GM19240 (cell line): ENCODE data around the gene GRB2.

Source experiments
- DNase-seq: peaks from one replicate; pipeline ENCODE4 v3.0.0; 2011; ENCODE audit warnings: low spot score; ENCODE audit not compliant: insufficient read length

The GRB2 gene

GRCh38 chr17:75414488-75414887 is 9.0 kb upstream of the GRB2 start:
- DNase-seq: no peak

DNA sequence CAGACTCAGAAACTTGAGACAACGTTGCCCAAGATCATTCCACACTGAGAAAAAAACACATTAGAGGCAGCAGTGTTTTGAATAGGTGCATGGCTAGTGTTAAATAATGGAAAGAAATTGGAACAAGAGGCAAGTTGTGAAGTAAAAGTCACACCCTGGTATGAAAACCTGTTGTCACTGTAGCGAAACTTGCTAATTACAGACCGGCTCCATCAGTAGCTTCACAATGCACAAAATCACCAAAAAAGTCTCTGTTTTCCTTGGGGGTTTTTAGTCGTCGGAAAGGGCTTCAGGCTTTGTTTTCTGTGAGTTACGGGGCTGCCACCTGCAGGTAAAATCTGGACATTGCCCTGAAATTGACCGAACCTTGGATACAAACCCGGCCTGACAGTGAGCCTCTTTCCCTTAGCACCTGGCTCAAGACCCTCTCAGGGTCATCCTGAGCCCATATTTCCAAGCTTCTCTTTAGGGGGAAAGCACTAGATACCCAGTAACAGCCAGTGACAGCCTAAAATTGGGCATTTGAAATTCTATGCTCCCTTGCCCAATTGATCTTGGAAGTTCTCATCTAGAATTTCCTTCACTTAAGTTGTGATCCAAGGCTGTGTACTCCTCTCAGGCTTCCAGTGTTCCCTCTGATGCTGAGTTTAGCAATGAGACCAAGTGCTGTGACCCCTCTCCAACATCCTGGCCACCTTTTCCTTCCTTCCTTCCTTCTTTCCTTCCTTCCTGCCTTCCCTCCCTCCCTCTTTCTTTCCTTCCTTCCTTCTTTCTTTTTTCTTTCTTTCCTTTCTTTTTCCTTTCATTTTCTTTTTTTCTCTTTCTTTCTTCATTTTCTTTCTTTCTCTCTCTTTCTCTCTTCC is 7.2 kb upstream of the GRB2 start:
- DNase-seq: peak; percentile 73

GRCh38 chr17:75411328-75412067 is 6.0 kb upstream of the GRB2 start:
- no peak for DNase-seq

DNA sequence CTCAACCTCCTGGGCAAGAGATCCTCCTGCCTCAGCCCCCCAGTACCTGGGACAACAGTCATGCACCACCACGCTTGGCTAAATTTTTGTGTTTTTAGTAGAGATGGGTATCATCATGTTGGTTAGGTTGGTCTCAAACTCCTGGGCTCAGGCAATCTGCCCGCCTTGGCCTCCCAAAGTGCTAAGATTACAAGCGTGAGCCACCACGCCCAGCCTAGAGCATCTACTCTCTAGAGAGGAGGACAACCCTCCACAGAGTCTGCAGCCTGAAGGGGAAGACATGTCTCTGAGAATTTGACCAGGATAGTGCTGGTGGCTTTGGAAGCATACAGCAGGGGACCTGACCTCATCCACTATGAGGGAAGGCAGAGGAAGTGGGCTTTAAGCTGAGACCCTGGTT is 4.7 kb upstream of the GRB2 start:
- DNase-seq: no peak

GRCh38 chr17:75407655-75408352 is 2.3 kb upstream of the GRB2 start:
- DNase-seq: no peak

GRCh38 chr17:75406222-75406615 is 741 bp upstream of the GRB2 start:
- no peak for DNase-seq

DNA sequence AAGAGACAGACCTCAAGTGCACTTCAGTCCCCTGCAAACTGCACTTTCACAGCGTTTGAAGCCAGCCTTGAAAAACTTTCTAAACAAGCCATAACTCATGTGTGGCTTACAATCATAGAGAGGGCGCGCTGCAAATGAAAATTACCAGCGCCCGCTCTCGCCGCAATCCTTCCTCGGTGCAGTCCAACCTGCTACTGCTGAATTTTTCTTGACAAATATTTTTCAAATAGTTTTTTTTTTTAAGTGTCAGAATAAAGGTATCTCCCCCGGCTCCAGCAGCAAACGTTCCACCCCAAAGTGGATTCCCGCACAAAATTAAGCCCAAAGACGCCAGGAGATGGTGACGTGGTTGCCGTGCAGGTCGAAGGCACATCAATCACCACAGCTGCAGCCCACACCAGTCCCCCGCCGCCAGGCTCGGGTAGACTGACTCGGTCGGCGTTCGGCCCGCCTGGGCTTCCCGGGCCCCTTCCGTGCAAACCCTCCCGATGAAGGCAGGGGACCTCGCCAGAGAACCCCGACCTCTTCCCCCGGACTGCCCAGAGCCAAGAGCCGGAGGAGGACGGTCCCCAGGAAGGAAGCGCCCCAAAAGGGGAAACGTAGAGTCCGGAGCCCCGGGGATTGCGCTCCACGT is 630 bp downstream of the GRB2 start:
- no peak for DNase-seq

DNA sequence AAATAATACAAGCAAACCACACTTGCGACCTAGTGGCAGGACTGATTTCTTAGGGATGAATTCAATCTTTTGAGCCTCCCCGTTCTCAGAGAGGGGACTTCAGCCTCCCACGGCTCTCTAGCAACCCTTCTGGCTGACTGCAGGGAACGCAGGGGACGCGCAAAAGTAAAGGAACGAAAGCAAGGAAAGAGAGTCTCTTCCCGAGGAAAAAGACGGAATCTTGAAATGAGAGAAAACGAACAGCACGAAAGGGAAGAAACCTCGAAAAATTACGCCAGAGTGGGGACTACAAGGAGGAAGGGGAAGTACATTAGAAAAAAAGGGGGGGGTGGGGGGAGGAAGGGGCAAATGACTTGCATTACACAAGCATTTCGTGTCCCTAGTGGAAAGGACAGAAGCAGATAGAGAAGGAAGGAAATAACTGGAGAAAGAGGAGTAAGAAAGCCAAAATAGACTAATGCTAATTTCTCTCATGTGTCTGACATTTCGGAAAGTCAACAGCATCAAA is 1.2 kb downstream of the GRB2 start:
- DNase-seq: no peak

GRCh38 chr17:75403131-75403530 is 2.3 kb downstream of the GRB2 start:
- no peak for DNase-seq

DNA sequence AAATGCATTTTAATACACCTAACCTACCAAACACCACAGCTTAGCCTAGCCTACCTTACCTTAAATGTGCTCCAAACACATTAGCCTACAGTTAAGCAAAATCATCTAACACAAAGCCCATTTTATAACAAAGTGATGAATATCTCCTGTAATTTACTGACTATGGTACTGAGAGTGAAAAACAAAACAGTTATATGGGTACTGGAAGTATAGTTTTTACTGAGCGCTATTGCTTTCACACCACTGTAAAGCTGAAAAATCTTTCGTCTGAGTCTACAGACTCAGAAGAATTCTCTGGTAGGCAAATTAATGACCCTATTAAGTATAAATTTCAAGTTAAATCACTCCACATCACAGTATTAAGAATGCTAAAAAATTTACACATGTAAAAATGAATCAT is 3.5 kb downstream of the GRB2 start:
- no peak for DNase-seq

GRCh38 chr17:75400326-75400939 is 5.0 kb downstream of the GRB2 start:
- no peak for DNase-seq

DNA sequence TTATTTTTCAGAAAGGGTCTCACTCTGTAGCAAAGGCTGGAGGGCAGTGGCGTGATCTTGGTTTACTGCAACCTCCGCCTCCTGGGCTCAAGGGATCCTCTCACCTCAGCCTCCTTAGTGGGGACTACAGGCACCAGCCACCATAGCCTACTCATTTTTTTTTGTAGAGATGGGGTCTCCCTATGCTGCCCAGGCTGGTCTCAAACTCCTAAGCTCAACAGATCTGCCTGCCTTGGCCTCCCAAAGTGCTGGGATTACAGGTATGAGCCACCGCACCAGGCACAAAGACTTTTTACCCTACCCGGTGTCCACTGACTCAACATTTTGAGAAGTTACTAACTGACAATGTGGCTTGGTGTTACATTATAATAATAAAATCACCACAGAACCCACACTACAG is 7.2 kb downstream of the GRB2 start:
- no peak for DNase-seq

- no peak for DNase-seq
These were observed 8.3 kb downstream of the GRB2 start for GRCh38 chr17:75397217-75397616.

DNA sequence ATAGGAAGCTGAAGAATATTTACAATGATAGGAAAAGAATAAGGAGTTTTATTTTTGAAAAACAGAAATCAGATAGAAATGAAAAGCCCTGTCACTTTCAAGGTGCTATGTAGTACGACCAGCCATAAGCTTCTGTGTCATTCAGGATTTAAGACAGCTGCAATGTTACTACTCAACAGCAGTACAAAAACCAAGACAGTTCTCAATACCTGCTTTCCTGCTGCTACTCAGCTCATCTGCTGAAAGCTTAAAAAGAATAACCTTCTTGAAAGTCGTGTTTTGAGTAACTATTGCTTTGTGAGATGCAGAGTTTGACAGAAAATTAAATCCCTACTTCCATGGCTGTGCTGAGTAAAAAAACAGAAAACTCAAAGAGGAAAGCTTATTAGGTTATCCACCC is 8.7 kb downstream of the GRB2 start:
- no peak for DNase-seq

- no peak for DNase-seq
These were observed 9.5 kb downstream of the GRB2 start for GRCh38 chr17:75396025-75396424.

DNA sequence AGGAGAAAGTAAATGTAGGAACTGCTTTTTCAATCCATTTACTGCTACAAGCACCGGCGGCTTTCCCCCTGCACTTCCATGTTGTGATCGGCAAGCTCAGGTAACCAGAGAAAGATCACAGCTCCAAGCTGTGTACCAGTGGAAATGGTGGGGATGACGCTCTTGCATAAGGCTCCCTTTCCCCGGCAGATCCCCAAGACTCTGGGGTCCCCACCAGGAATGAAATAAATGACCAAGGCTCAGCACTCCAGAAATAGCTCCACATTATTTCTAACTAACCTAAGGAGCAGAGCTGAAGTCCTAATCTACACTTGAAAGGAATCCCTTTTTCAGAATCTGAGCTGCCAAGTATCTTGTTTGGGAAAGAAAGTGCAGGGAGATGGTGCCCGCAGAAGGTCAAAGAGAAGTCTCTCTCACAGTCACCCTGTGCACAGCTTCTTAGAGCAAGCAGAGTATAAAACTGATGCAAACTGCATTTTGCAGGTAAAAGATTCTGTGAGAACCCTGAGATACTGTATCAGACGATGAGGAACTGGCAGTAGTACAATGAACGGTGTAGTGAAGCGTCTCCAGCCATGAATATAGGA is 11.1 kb downstream of the GRB2 start:
- no peak for DNase-seq

DNA sequence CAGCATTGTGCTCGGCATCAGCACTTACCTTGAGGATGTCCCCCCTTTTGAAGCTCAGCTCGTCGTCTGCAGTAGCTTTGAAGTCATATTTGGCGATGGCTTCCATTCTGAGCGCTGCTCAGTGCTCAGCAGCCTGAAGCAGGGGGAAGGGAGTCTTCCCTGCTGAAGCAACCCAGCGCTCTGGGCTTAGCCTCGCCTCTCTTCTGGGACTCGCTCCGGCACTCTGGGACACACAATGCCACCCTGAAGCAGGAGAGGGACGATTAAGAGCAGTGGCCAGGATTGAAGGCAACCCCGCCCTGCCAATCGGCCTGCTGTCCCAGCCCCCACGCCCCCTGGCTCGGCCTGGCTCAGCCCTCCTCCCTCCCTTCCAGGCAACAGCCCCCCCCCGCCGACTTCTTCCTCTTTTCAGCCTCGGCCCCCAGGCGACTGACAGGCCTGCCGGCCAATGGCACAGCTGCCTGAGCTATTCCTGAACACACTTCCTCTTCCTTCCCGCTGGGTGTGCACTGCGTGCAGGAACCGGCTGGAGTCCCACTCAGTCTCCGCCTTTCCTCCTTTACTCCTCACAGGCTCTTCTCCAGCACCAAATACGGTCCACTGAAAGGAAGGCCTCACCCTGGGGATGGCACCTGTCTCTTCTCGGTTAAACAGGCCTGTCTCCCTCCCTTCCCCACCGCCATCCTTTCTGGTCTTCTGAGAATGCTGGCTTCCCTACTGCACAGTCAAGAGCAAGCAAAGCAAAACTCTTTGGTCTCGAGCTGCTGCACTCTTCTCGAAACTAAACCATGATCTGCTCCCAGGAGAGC is 11.8 kb downstream of the GRB2 start:
- DNase-seq: peak; percentile 76

DNA sequence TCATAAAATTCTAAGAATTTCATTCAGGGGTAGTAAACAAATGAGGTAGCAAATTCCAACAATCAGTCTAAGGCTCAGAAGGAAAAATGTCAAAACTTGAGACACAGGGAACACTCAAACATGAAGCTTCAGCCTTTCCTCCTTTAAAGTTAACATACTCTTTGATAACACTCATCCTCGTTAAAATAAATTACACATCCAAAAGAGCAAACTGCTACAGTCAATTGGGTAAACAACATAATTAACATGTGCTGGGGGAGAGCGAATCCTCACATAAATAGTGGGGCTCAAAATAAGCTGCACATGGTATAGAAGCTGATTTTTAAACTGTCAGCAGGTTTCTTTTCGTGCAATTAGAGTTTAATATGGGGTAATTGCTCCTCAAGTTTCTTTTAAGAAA is 12.9 kb downstream of the GRB2 start:
- no peak for DNase-seq

- no peak for DNase-seq
These were observed 14.5 kb downstream of the GRB2 start for GRCh38 chr17:75390982-75391381.

- no peak for DNase-seq
These were observed 16.9 kb downstream of the GRB2 start for GRCh38 chr17:75388476-75389030.
